Measurements from ENCODE around the gene IKBKE.

The IKBKE gene

DNA sequence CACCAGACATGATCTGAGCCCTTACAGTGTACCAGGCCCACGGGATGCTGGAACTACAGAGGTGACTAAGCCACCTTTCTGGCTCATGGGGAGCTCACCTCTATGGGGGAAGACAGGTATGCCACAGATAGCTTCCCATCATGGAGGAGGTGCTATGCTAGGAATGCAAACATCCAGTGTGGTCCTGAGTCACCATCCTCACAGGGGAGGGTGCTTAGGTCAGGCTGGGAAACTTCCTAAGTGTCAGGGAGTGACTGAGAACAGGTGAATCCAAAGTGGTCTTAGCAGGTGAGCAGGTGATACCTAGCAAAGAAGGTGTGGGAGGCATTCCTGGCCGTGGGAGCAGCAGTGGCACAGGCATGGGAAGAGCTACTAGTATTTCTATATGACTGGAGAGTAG, 28.4 kb downstream of the IKBKE start:
- DNase-seq, result no peak

DNA sequence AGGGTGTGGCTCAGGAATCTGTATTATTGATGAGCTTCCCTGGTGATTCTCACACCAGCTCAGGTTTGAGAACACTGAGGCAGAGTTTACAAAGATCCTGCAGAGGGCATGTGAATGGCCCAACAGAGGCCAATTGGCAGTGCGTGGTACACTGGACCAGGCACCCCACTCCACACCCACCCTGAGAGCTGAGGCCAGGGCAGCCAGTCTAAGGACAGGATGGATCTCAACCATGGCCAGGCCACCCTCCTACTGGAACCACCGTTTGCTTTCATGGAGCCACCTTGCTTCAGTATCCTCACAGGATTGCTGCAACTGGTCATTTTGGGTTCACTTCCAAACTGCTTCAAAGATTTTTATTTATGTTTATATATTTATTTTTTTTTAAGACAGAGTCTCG, 29.8 kb downstream of the IKBKE start:
- no peak for DNase-seq

DNA sequence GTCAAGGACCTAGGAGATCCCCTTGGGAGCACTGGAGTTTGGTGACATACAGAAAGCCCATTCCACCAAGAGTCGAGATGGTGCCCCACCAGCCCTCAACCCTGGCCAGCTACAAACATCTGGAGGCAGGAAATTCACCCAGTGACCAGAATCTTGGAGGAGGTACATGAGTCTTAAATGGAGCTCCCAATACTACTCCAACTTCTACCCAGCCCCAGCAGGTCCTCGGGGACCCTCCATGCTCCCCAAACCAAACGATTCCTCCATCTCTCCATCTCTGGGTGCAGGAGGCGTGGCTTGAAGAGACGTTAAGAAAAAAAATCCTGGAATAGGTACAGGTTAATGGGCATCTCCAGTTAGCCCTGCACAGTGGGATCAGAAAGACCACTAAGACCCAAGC, 31.6 kb downstream of the IKBKE start:
- no peak for DNase-seq

DNA sequence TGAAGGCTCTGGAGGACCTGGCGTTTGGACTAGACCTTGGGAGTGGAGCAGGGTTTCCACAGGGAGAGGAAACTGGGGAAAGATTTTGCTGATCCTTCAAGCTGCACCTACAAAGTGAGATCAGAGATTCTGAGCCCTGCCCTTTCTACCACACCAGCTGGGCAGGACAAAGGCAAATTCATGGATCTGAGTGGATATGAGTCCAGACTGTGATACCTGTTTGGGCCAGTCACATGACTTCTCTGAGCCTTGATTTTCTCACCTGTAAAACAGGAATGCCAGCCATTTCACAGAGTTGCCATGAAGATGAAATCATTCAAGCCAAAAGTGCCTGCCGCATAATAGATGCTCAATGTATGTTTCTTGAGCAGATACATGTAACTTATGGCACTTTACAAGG, 32.1 kb downstream of the IKBKE start:
- DNase-seq, result no peak

DNA sequence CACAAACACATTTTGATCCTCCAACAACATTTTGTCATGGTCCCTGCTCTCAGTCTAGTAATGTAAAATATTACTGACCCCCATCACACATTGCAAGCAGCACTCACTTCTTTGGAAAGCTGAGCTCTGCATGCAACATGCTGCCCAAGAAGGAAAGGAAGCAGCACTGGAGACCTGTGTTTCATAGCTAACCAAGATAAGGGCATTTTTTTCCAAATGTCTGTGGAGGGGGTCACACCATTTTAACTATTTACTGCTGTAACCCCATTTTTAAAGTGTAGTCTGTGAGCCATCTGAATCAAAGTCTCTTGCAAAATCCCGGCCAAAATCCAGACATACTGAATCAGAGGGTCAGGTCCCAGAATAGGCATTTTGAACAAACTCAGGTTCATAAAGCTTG, 32.5 kb downstream of the IKBKE start:
- DNase-seq, result no peak

DNA sequence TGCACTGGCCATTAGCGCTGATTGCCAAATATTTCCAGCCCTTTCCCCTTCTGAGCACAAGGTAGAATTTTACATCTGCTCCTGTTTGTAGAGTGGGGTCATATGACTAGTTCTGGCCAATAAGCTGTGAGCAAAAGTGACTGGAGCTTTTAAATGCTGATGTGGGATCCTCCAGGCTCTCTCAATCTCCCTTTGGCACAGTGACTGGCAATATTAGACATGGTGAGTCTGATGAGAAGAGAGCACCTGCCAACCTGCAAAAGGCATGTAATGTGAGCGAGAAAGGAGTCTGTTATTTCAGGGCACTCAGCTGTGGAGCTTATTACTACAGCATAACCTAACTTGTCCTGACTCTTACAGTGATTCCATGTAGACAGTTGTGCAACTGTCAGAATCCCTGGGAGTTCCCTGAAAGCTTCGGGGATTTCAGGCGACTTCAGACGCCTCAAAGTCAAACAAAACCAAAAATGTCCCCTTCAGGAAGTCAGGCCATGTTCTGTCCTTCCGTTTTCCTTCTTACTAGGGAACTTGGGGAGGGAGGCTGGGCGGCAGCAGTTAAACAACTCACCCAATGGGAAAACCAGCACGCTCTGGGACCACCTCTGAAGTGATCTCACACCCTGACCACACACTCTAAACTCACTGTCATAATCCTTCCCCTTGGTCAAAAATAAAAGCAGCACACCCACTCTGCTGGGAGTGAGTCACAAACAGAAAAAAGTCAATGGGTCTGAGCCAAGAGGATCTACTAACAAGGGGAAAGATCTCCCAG, 33.5 kb downstream of the IKBKE start:
- DNase-seq, result no peak

DNA sequence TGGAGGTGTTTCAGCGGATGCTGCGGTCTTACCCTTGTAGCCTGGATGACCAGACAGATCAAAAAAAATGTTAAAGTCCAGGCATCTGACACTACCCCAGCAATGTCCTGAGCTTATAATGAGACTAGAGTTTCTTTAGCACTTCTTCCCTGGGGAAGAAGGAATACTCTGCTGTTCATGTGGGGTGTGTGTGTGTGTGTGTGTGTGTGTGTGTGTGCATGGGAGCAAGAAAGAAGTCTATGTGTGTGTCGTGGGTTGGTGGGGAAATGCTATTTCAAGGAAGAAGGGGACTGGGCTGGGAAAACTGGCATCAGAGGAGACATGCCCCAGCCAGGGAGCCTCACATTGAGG, 34.1 kb downstream of the IKBKE start:
- no peak for DNase-seq

DNA sequence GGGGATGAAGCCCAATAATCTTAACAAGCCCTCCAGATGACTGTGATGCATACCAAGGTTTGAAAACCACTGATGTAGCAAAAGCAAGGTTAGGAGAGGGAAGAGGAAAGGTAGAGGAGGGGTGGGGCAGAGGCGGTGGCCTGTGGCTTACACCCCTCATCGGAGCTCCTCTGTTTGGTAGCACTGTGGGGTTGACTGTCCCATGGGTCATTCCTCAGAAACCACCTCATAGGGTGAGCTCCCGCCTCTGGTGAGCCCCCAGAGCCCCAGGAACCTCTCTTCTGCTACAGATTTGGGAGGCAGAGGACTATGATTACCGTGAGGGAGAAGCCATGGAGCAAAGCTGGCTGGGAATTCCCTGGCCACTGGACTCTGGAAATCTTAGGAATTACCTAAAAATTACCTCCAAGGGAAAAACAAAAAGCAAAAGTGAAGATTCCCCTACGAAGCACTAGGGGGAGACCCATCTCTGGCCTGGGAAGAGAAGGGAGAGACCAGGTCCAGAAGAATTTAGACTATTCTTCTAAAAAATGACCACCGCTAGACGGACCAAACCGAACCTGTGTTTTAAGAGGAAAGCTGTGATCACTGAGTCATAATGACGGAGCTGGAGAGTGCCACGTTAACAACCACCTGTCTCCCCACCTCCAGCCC, 35.6 kb downstream of the IKBKE start:
- no peak for DNase-seq

DNA sequence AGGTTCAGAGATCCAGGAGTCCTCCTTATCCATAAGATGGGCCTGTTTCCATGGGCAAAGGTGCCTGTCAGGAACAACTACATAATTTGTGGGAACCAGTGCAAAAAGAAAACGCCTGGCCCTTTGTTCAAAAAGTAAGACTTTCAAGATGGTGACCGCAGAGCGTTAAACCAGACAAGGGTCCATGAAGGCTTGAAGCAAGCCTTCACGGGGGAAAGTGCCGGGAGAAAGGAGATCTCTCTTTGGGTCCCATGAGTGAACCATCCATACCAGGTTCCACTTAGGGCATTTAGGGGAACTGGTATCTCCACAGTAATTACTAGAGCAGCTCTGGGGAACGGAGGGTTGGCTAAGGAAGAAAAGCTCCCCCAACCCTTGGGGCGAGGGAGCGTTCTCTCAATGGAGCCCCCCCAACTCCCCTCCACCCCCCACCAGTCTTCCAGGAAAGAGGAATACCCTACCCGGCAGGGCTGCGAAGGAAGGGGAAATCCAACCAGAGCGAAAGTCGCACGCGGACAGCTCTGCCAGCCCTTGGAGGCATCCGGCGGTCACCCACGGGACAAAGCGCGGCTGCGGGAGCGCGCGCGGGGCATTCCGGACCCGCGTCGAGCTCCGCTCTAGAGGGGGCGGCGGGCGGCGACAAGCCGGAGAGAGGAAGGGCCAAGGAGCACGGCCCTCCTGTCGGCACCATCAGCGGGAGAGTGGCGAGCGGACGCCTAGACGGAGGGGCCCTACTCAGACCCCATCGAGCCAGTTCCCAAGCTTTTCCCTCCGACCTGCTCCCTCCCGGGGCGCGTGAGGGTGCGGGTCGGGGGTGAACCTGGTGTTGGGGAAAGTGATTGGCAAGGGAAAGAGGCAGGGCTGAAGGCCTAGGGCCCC, 36.4 kb downstream of the IKBKE start:
- no peak for DNase-seq

DNA sequence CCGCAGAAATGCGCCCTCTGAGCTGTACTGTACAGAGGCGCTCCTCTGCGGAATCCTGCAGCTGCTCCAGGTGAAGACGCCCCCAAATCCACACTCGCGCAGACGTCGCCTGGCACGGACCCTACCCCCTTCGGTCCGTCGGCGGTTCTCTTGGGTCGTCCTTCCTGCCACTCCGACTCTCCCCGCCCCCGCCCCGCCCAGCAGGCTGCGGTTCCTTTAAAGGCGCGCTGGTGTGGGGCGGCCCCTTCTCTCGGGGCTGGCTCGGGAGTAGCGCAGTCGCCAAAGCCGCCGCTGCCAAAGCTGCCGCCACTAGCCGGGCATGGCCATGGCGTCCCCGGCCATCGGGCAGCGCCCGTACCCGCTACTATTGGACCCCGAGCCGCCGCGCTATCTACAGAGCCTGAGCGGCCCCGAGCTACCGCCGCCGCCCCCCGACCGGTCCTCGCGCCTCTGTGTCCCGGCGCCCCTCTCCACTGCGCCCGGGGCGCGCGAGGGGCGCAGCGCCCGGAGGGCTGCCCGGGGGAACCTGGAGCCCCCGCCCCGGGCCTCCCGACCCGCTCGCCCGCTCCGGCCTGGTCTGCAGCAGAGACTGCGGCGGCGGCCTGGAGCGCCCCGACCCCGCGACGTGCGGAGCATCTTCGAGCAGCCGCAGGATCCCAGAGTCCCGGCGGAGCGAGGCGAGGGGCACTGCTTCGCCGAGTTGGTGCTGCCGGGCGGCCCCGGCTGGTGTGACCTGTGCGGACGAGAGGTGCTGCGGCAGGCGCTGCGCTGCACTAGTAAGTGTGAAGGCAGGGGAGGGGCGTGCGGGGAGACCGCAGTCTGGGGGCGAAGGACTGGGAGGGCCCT, 37.2 kb downstream of the IKBKE start, which contains the start of gene RASSF5:
Gene RASSF5, plus strand, starts transcription at position 248 of the 846 bp plus-strand sequence. Its CDS starts 72 bp downstream, at position 320.
- DNase-seq, result peak; percentile 79 to 81

DNA sequence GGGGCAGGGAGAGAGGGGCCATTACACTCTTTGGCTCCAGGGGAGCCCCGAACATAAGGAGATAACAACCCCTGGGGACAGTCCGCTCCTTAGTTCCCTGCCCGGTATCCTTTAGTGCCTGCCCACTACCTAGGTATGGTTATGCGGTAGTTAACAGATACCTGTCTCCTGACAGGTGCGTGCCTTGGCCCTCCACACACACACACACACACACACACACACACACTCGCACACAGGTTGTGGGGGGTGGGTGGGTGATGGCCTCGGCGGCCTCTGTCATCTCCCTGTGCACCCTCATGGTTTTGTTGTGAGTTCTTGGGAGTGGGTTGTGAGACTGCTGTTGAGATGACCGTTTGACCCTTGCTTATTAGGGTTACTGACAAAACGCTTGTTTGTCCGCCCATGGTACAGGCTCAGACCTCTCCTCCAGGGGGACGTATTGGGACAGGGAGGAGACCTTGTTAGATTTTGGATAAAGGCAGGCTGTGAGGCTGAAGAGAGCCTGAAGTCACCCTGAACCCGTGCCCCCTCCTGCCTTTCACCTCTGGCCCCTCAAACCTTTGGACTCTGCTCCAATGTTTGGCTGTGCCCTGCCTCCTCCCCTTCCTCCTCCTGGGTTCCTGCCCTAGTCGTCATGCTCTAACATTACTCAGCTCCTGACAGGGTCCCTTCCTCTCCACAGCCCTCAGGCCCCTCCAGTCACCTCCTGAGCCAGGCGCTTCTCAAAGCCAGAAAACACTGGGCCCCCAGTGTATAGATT, 38.0 kb downstream of the IKBKE start:
- DNase-seq, result no peak

DNA sequence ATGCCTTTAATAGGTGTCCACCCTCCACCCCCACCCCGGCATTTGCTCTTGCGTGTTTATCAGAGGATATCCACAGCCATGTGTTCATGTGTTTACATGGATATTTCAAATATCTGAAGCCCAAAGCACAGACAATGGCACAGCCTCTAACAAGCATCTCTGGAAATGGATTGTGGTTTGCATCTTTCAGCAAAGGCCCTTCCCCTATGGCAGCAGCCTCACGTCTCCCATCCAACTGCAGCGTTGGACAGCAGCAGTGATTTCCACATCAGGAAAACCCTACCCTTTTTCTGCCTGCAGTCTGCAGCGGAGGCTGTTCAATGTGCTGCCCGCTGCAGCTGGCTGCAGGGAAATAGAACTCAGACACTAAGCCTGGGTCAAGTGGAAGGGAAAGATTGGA, 38.7 kb downstream of the IKBKE start:
- DNase-seq, result no peak

DNA sequence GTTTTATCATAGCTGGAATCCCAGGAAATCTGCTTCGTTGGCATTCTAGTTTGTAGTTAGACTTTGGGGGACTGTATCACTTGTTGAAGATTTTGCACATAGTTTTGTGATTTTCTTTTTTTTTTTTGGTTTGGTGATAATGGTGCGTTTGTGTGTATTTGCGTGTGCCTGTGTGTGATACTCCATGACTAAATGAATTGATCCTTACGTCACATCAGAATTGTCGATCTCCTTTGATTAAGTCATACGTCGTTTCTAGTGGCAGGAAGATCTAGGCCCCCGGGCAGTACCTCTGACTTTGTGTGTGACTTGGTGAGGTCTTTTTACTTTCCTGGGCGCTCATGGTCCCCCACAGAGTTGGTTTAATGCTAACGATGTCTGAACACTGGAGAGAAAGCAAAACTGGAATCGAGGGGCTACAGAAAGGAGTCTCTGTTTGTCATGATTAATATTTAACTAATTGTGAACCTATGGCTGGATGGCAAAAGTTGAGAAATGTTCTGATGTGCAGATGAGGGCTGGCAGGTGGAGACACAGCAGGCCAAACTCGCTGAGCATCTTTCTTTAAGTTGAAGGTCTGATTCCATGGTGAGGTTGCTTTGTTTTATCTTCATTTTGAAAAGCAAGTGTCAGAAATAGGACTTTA, 39.5 kb downstream of the IKBKE start:
- no peak for DNase-seq

DNA sequence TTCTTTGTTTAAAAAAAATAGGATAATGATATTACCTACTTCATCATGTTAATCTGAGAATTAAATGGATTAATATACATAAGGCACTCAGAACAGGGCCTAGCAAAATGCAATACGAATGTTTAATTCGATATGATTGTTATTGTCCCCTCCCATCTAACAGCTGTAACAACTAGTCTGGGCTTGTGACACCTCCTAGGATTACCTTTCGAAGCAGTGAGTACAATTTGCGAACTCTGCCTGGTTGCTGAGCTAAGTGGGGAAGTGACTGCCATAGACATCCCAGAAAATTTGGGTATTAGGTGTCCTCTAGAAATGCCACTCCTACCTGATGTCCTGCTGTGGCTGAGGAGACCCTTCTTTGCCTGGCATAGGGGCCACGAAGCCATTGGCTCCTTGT, 40.1 kb downstream of the IKBKE start:
- peak in 1 of 2 experiments; percentile 21 for DNase-seq

DNA sequence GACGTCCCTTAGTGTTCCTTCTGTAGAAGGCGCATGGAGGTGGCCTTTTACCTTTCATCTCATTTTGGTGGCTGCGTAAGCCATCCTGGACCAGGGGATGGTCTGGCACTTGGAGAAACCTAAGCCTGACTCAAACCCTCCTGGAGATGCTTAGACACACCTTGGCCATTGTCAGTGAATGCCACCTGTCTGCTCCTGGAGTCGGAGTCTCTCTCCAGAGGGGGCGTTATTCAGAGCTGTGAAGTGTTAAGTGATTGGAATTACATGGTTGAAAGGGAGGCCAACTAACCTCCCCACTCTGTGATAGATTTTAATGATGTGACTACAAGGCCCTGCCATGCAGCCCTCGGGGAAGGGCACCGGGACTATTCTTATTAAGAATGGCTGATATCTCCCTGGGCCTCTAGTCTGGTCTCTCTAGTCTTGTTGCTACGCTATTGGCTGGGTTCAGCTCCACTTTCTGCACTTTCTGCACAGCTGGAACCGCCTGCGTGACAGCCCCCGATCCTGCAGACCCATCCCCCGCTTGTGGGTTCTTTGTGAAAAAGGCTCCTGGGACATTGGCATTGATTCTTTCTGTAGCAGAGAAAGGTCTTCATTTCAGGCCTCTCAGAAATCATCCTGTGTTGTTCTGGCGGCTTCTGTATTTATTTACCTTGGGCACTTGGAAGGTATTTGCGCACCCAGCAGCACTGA, 41.2 kb downstream of the IKBKE start:
- DNase-seq, result peak in 1 of 2 experiments; percentile 77

DNA sequence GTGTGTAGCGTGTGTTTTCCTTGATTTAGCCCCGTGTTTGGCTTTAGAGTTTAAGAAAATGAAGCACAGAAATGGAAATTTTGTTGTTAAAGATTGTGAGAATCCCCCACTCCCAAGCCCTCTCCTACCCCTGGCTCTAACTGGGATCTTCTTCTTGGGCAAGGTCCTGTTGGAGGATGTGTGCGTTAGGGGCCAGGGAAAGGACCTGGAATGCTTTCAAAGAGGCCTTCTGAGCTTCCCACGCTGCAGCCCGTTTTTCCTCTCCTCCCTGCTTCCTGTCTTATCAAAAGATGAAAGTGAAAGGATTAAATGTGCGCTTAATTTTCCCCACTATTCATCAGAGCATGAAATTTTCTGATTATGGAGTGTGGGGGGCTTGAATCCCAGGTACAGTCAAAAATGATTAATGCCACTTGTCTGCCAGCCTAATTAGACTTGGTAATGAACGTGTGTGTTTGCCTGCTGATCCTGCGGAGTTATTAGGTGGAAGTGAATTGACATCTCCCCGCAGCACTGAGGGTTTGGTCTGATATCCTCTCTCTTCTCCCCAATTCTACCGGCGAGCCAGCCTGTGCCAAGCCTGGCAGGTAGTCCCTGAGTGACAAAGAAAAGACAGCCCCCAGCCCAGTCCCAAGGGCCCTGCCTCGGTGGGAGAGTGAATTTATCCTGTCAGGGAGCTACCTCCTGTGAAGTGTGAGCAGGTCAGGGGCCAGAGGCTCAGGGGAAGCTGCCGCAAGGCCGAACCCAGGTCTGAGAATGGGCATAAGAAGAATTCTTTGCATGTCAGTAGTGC, 42.0 kb downstream of the IKBKE start:
- DNase-seq, result no peak

DNA sequence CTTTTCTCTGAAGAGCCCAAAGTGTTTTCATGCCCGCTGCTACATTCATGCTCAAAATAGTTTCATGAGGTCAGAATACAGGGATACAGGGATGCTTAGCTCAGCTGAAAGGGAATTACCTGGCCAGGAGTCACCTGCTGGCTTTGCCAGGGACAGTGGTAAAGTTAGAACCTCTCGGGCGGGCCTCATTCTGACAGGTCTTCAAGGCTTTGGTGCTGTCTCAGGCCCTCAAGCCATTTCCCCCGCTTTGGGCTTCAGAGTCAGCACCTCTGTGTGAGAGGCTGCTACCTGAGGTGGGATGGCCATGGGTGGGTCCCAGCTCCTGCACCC, 42.5 kb downstream of the IKBKE start:
- no peak for DNase-seq

DNA sequence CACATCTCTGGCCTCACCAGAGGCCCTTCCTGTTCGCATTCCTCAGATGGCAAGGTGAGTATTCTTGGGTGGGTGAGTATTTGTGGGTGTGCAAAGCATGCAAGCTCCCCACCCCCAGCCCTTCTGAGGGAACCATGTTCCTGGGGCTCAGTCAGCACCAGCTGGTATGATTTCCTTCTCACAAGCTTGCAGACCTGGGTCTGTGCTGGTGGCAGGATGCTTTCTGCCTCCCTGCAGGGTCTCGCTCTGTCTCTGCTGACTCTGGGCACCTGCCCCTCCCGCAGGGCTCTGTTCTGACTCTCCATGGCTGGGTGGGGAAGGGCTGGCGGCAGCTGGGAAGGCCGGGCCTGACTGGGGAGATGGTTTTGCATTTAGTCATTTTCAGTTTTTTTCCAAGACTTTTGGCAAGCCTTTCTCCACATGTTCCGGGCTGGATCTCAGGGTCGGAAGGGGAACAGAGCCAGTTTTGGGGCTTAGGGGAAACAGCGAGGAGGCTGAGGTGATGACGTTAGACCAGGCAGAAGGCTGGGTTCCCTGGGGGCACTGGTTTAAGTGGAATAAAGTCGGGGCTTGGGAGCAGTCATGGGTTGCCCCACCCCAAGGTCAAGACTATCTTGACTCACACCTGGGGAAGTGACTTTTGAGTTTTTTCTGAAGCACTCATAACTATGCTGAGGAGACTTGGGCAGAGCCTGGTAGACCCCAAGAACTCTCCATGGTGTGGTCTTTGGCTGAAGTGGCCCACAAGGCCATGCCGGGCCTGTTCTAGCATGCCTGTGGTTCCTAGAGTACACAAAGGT, 43.2 kb downstream of the IKBKE start:
- DNase-seq, result peak in 1 of 2 experiments; percentile 26

DNA sequence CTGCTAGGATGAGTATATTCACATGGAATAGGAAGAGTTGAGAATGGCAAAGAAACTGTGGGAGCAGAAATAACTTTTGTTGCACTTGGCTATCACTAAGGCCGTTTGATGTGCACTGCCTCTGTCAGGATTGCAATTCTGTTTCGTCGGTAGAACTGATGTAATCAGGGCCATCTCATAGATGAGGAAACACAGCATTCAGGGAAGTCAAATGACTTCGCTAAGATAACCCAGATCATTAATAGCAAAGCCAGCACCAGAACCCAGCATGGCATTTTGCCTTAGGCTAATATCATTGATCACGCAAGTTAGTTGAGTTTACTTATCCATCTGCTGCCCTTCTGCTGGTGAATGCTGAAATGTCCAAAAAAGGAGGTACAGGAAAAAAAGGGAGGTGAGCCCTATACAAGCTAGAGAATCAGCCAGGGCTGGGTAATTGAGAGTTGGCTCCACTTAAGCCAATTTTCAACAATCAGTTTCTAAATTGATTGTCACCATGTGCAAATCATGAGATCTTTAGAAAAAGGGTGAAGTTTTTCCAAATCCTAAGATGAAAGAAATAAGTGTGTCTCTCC, 44.6 kb downstream of the IKBKE start:
- no peak for DNase-seq
